ENCODE data around the gene ZNF354C. TPM values are rescaled to one million over a fixed set of nuclear protein-coding genes. Genes with fewer than 3 reads are reported as not detected.

The ZNF354C gene
- total RNA-seq, 1 donor from 2014 or later = 7.8 TPM

DNA sequence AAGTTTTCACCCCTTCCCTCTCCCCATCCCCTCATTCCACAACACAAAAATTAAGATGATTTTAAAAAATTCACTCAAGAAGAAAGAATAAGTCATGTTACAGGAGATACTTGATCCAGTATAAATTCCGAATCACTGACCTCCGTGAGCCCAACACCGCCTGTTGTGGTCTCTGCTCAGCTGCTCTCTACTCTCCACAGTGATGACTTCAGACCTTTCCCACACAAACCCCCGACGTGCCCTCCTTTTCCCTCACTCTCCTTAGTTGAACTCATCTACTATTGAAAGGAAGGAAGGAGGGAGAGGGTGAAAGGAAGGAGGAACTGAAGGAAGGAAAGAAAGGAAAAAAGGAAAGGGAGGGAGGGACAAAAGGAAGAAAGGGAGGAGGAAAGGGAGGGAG is 55.1 kb downstream of the ZNF354C start:
- H3K27ac Mint-ChIP-seq = no peak overlapping the region
- no peaks in the 10 kb centered on the region for H3K27me3 Mint-ChIP-seq
- no peak for TF ChIP-seq CTCF (conservative IDR thresholded peaks at IDR 0.05)
- H3K36me3 Mint-ChIP-seq = no peaks in the 10 kb centered on the region
- peaks cover 19% of the 10 kb centered on the region for H3K9me3 Mint-ChIP-seq
- H3K4me3 Mint-ChIP-seq = no peak overlapping the region
- DNase-seq (ENCODE audit: extremely low spot score, unreplicated experiment) = no peak
- no peaks in the 10 kb centered on the region for H3K4me1 Mint-ChIP-seq (ENCODE audit: unreplicated experiment)

DNA sequence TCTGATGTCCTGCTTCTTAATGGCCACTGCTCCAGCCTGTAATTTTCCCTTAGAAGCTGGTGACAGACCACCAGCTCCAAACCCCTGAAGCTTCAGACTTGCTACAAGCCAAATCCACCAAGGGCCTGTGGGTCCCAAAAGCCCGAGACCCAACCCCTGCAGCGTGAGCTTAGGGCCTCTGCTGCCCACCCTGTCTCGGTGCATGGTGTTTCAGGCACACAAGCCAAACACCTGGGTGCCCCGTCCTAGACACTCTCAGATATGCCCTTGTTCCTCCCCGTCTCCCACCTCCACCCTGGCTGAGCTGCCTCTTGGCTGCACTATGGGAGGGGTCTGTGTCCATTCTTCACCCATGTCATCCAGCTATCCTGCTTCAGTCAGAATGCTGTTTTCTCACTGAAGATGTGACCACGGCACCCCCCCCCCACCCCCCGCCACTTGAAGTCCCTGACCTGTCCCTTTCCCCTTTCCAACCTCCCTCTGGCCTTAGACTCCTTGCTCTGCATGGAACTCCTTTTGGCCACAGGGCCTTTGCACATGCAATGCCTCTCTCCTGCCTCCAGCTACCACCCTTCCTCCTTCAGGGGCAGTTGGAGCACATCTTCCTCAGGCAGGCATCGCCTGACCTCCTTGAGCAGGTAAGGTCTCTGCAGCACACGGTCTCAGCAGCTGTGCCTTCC is 55.8 kb downstream of the ZNF354C start:
- H3K27me3 Mint-ChIP-seq = no peaks in the 10 kb centered on the region
- H3K4me1 Mint-ChIP-seq (ENCODE audit: unreplicated experiment) = no peaks in the 10 kb centered on the region
- peaks cover 19% of the 10 kb centered on the region for H3K9me3 Mint-ChIP-seq

GRCh38 chr5:179118338-179118737 is 58.2 kb downstream of the ZNF354C start:
- H3K4me3 Mint-ChIP-seq = no peak overlapping the region
- no peaks in the 10 kb centered on the region for H3K27me3 Mint-ChIP-seq
- H3K4me1 Mint-ChIP-seq (ENCODE audit: unreplicated experiment) = no peaks in the 10 kb centered on the region
- TF ChIP-seq CTCF (conservative IDR thresholded peaks at IDR 0.05) = no peak
- no peaks in the 10 kb centered on the region for H3K36me3 Mint-ChIP-seq
- DNase-seq (ENCODE audit: extremely low spot score, unreplicated experiment) = no peak
- H3K27ac Mint-ChIP-seq = no peak overlapping the region
- H3K9me3 Mint-ChIP-seq = peaks cover 15% of the 10 kb centered on the region

More for the DNA sequence above, 55.8 kb downstream of the ZNF354C start:
- DNase-seq (ENCODE audit: extremely low spot score, unreplicated experiment) = peak; percentile 49
- Mint-ChIP-seq H3K36me3 (no peaks in the 10 kb centered on the region), H3K27ac (no peak overlapping the region), H3K4me3 (no peak overlapping the region)
- no peak for TF ChIP-seq CTCF (conservative IDR thresholded peaks at IDR 0.05)

DNA sequence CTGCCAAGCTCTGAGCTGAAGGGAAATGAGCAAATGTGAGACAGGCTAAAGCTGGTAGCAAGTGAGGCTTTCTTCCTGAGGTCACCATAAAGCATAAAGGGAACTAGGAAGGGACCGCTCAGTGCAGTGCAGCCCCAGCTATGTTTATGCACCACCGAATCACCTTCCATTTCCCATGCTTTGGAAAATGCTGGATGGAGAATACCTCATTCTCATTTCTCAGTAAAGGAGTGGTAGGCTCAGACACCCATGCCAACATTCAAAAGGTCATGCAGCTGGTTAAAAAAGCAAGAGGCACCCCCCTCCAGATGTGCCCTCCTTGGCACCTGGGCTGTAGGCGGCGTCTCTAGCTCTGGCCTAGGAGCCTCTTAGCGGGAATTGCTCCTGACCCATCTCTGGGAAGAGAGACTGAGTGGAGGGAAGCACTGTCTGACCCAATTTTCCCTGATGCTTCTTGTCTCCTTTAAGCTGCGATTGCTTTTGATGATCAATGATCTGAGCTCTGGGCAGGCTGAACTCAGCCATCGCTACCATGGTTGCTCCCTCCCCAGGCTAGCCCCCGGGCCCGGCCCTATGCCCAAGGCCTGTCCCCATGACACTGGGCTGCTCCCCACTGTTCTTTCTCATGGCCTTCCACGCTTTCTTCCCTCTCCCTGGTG is 58.7 kb downstream of the ZNF354C start:
- Mint-ChIP-seq H3K4me1 (ENCODE audit: unreplicated experiment) (no peaks in the 10 kb centered on the region), H3K27ac (no peak overlapping the region), H3K36me3 (no peaks in the 10 kb centered on the region), H3K9me3 (peaks cover 15% of the 10 kb centered on the region), H3K27me3 (no peaks in the 10 kb centered on the region), H3K4me3 (no peak overlapping the region)
- no peak for TF ChIP-seq CTCF (conservative IDR thresholded peaks at IDR 0.05)
- peak; percentile 45 for DNase-seq (ENCODE audit: extremely low spot score, unreplicated experiment)

GRCh38 chr5:179119415-179120170 is 59.4 kb downstream of the ZNF354C start:
- no peak for TF ChIP-seq CTCF (conservative IDR thresholded peaks at IDR 0.05)
- Mint-ChIP-seq H3K27me3 (no peaks in the 10 kb centered on the region), H3K36me3 (no peaks in the 10 kb centered on the region), H3K9me3 (peaks cover 14% of the 10 kb centered on the region), H3K4me3 (no peak overlapping the region), H3K27ac (no peak overlapping the region), H3K4me1 (ENCODE audit: unreplicated experiment) (no peaks in the 10 kb centered on the region)
- DNase-seq (ENCODE audit: extremely low spot score, unreplicated experiment) = peak; percentile 52

All from type B pancreatic cell (in vitro differentiated cells).